ENCODE results near the gene TCERG1L. TPM values are rescaled to one million over a fixed set of nuclear protein-coding genes. Genes with fewer than 3 reads are reported as not detected.

TCERG1L gene
- total RNA-seq, 1 donor from 2014 or later: 0.07 TPM

- Mint-ChIP-seq H3K36me3 (ENCODE audit: low read depth) (no peaks in the 10 kb centered on the region), H3K4me1 (ENCODE audit: low read depth) (no peaks in the 10 kb centered on the region), H3K9me3 (no peaks in the 10 kb centered on the region), H3K27me3 (ENCODE audit: low read depth) (no peaks in the 10 kb centered on the region), H3K4me3 (ENCODE audit: low read depth) (no peak overlapping the region), H3K27ac (no peak overlapping the region)
- intact Hi-C loops (cut with micrococcal nuclease): no loop called here
- DNase-seq (ENCODE audit: low spot score): no peak
Measured at GRCh38 chr10:131248376-131249165, 63.0 kb downstream of the TCERG1L start.

GRCh38 chr10:131247873-131248272 is 63.6 kb downstream of the TCERG1L start:
- no peak overlapping the region for H3K4me3 Mint-ChIP-seq (ENCODE audit: low read depth)
- H3K27me3 Mint-ChIP-seq (ENCODE audit: low read depth): no peaks in the 10 kb centered on the region
- no peak for DNase-seq (ENCODE audit: low spot score)
- intact Hi-C loops (cut with micrococcal nuclease): no loop called here
- no peaks in the 10 kb centered on the region for H3K36me3 Mint-ChIP-seq (ENCODE audit: low read depth)
- no peaks in the 10 kb centered on the region for H3K9me3 Mint-ChIP-seq
- H3K27ac Mint-ChIP-seq: no peak overlapping the region
- no peaks in the 10 kb centered on the region for H3K4me1 Mint-ChIP-seq (ENCODE audit: low read depth)

- intact Hi-C loops (cut with micrococcal nuclease): no loop called here
- Mint-ChIP-seq H3K27ac (no peak overlapping the region), H3K27me3 (ENCODE audit: low read depth) (no peaks in the 10 kb centered on the region), H3K36me3 (ENCODE audit: low read depth) (no peaks in the 10 kb centered on the region), H3K4me1 (ENCODE audit: low read depth) (no peaks in the 10 kb centered on the region), H3K9me3 (no peaks in the 10 kb centered on the region), H3K4me3 (ENCODE audit: low read depth) (no peak overlapping the region)
- no peak for DNase-seq (ENCODE audit: low spot score)
Measured at GRCh38 chr10:131246775-131247174, 64.7 kb downstream of the TCERG1L start.

GRCh38 chr10:131246089-131246488 is 65.4 kb downstream of the TCERG1L start:
- no peaks in the 10 kb centered on the region for H3K27me3 Mint-ChIP-seq (ENCODE audit: low read depth)
- no peak overlapping the region for H3K4me3 Mint-ChIP-seq (ENCODE audit: low read depth)
- H3K27ac Mint-ChIP-seq: no peak overlapping the region

GRCh38 chr10:131245475-131246059 is 66.0 kb downstream of the TCERG1L start:
- Mint-ChIP-seq H3K36me3 (ENCODE audit: low read depth) (no peaks in the 10 kb centered on the region), H3K27ac (no peak overlapping the region), H3K4me1 (ENCODE audit: low read depth) (no peaks in the 10 kb centered on the region), H3K27me3 (ENCODE audit: low read depth) (no peaks in the 10 kb centered on the region), H3K4me3 (ENCODE audit: low read depth) (no peak overlapping the region), H3K9me3 (no peaks in the 10 kb centered on the region)
- intact Hi-C loops (cut with micrococcal nuclease): no loop called here
- DNase-seq (ENCODE audit: low spot score): no peak

More at GRCh38 chr10:131246089-131246488, 65.4 kb downstream of the TCERG1L start:
- intact Hi-C loops (cut with micrococcal nuclease): no loop called here
- no peak for DNase-seq (ENCODE audit: low spot score)
- H3K4me1 Mint-ChIP-seq (ENCODE audit: low read depth): no peaks in the 10 kb centered on the region
- no peaks in the 10 kb centered on the region for H3K36me3 Mint-ChIP-seq (ENCODE audit: low read depth)
- H3K9me3 Mint-ChIP-seq: no peaks in the 10 kb centered on the region

- DNase-seq (ENCODE audit: low spot score): no peak
- no peaks in the 10 kb centered on the region for H3K27me3 Mint-ChIP-seq (ENCODE audit: low read depth)
- no peak overlapping the region for H3K4me3 Mint-ChIP-seq (ENCODE audit: low read depth)
- intact Hi-C loops (cut with micrococcal nuclease): no loop called here
- no peaks in the 10 kb centered on the region for H3K9me3 Mint-ChIP-seq
- H3K27ac Mint-ChIP-seq: no peak overlapping the region
- H3K36me3 Mint-ChIP-seq (ENCODE audit: low read depth): no peaks in the 10 kb centered on the region
- H3K4me1 Mint-ChIP-seq (ENCODE audit: low read depth): no peaks in the 10 kb centered on the region
Measured at GRCh38 chr10:131244836-131245235, 66.7 kb downstream of the TCERG1L start.

GRCh38 chr10:131243076-131243475 is 68.4 kb downstream of the TCERG1L start:
- intact Hi-C loops (cut with micrococcal nuclease): no loop called here
- DNase-seq (ENCODE audit: low spot score): no peak
- H3K27ac Mint-ChIP-seq: no peak overlapping the region
- H3K9me3 Mint-ChIP-seq: no peaks in the 10 kb centered on the region
- no peaks in the 10 kb centered on the region for H3K36me3 Mint-ChIP-seq (ENCODE audit: low read depth)
- H3K27me3 Mint-ChIP-seq (ENCODE audit: low read depth): no peaks in the 10 kb centered on the region
- no peaks in the 10 kb centered on the region for H3K4me1 Mint-ChIP-seq (ENCODE audit: low read depth)
- no peak overlapping the region for H3K4me3 Mint-ChIP-seq (ENCODE audit: low read depth)

- no peaks in the 10 kb centered on the region for H3K27me3 Mint-ChIP-seq (ENCODE audit: low read depth)
- no peak overlapping the region for H3K4me3 Mint-ChIP-seq (ENCODE audit: low read depth)
- intact Hi-C loops (cut with micrococcal nuclease): no loop called here
- H3K4me1 Mint-ChIP-seq (ENCODE audit: low read depth): no peaks in the 10 kb centered on the region
- no peaks in the 10 kb centered on the region for H3K36me3 Mint-ChIP-seq (ENCODE audit: low read depth)
- no peaks in the 10 kb centered on the region for H3K9me3 Mint-ChIP-seq
- H3K27ac Mint-ChIP-seq: no peak overlapping the region
- DNase-seq (ENCODE audit: low spot score): no peak
Measured at GRCh38 chr10:131242007-131242406, 69.5 kb downstream of the TCERG1L start.

GRCh38 chr10:131240691-131241090 is 70.8 kb downstream of the TCERG1L start:
- H3K9me3 Mint-ChIP-seq: no peaks in the 10 kb centered on the region
- H3K4me1 Mint-ChIP-seq (ENCODE audit: low read depth): no peaks in the 10 kb centered on the region
- no peaks in the 10 kb centered on the region for H3K36me3 Mint-ChIP-seq (ENCODE audit: low read depth)
- no peak for DNase-seq (ENCODE audit: low spot score)
- no peak overlapping the region for H3K27ac Mint-ChIP-seq
- intact Hi-C loops (cut with micrococcal nuclease): no loop called here
- no peaks in the 10 kb centered on the region for H3K27me3 Mint-ChIP-seq (ENCODE audit: low read depth)
- H3K4me3 Mint-ChIP-seq (ENCODE audit: low read depth): no peak overlapping the region

- Mint-ChIP-seq H3K9me3 (no peaks in the 10 kb centered on the region), H3K36me3 (ENCODE audit: low read depth) (no peaks in the 10 kb centered on the region), H3K27me3 (ENCODE audit: low read depth) (no peaks in the 10 kb centered on the region), H3K27ac (no peak overlapping the region), H3K4me1 (ENCODE audit: low read depth) (no peaks in the 10 kb centered on the region), H3K4me3 (ENCODE audit: low read depth) (no peak overlapping the region)
- intact Hi-C loops (cut with micrococcal nuclease): no loop called here
- no peak for DNase-seq (ENCODE audit: low spot score)
Measured at GRCh38 chr10:131239926-131240325, 71.6 kb downstream of the TCERG1L start.

GRCh38 chr10:131239450-131239849 is 72.1 kb downstream of the TCERG1L start:
- no peak for DNase-seq (ENCODE audit: low spot score)
- no peaks in the 10 kb centered on the region for H3K9me3 Mint-ChIP-seq
- no peaks in the 10 kb centered on the region for H3K4me1 Mint-ChIP-seq (ENCODE audit: low read depth)
- intact Hi-C loops (cut with micrococcal nuclease): no loop called here
- no peaks in the 10 kb centered on the region for H3K36me3 Mint-ChIP-seq (ENCODE audit: low read depth)
- no peak overlapping the region for H3K27ac Mint-ChIP-seq
- no peak overlapping the region for H3K4me3 Mint-ChIP-seq (ENCODE audit: low read depth)
- H3K27me3 Mint-ChIP-seq (ENCODE audit: low read depth): no peaks in the 10 kb centered on the region

GRCh38 chr10:131238669-131239280 is 72.7 kb downstream of the TCERG1L start:
- Mint-ChIP-seq H3K36me3 (ENCODE audit: low read depth) (no peaks in the 10 kb centered on the region), H3K27ac (no peak overlapping the region), H3K9me3 (no peaks in the 10 kb centered on the region), H3K4me1 (ENCODE audit: low read depth) (no peaks in the 10 kb centered on the region), H3K4me3 (ENCODE audit: low read depth) (no peak overlapping the region), H3K27me3 (ENCODE audit: low read depth) (no peaks in the 10 kb centered on the region)
- intact Hi-C loops (cut with micrococcal nuclease): no loop called here
- no peak for DNase-seq (ENCODE audit: low spot score)

- no peaks in the 10 kb centered on the region for H3K36me3 Mint-ChIP-seq (ENCODE audit: low read depth)
- no peak overlapping the region for H3K27ac Mint-ChIP-seq
- no peak for DNase-seq (ENCODE audit: low spot score)
- no peaks in the 10 kb centered on the region for H3K9me3 Mint-ChIP-seq
- intact Hi-C loops (cut with micrococcal nuclease): no loop called here
- no peaks in the 10 kb centered on the region for H3K4me1 Mint-ChIP-seq (ENCODE audit: low read depth)
- no peak overlapping the region for H3K4me3 Mint-ChIP-seq (ENCODE audit: low read depth)
- no peaks in the 10 kb centered on the region for H3K27me3 Mint-ChIP-seq (ENCODE audit: low read depth)
Measured at GRCh38 chr10:131237991-131238651, 73.4 kb downstream of the TCERG1L start.

Measured in activated T-helper 2 cell treated with anti-CD3 and anti-CD28 coated beads, Interferon-gamma antibody, Interleukin-2, Interleukin-4, amounts not matched to agents 10 μg/mL and 5 μg/mL and 100 μg/mL, durations not matched to agents 14 hours and 24 hours and 36 hours (primary cell).